ENCODE results near the gene FAM156A. TPM values are rescaled to one million over a fixed set of nuclear protein-coding genes. Genes with fewer than 3 reads are reported as not detected.

FAM156A gene
- total and polyA plus RNA-seq, 2 of the 8 experiments (the other 6 are each of a cell fraction or from before 2014, with no cell fraction given), result 11.7 to 13.6 TPM

DNA sequence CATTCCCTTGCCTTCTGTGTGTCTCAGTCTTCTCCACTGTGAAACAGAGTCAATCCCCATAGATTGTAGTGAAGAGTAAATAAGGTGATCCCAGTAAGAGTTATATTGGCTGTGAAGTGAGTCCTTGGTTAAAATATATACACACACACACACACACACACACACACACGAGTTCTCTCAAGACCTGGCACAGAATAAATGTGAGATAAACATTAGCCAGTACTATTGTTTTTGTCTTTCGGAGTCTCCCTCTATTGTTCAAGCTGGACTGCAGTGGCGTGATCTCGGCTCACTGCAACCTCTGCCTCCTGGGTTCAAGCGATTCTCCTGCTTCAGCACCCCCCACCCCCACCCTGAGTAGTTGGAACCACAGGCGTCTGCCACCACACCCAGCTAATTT lies 44.8 kb upstream of the FAM156A start:
- Histone ChIP-seq H3K27me3 (replicated peaks in 1 of 4; ENCODE audit: control insufficient read depth in 3 of 4, extremely low read depth in 1 of 4, insufficient read depth in 3 of 4, low read length in 3 of 4) (peaks cover 0 to 15% (median 2%) of the 10 kb centered on the region in 4 experiments; a peak in 2 of 7 replicates), H3K4ac (replicated peaks; ENCODE audit: insufficient read length, low read depth, low read length) (no peak overlapping the region), H3K79me1 (ENCODE audit: low read depth, low read length) (no peaks in the 10 kb centered on the region), H2BK15ac (ENCODE audit: low read length) (no peak overlapping the region), H2BK120ac (replicated peaks; ENCODE audit: low read depth, low read length) (no peak overlapping the region), H3K4me1 (replicated peaks in 1 of 4; ENCODE audit: control insufficient read depth in 3 of 4, insufficient read depth in 4 of 4, low read length in 3 of 4) (no peaks in the 10 kb centered on the region), H4K91ac (replicated peaks; ENCODE audit: insufficient read length, low read length) (no peak overlapping the region), H3K4me2 (ENCODE audit: insufficient read depth in 1 of 2, low read depth in 2 of 2, low read length in 2 of 2) (no peak overlapping the region), H3K23me2 (ENCODE audit: low read depth, low read length) (no peaks in the 10 kb centered on the region), H4K5ac (ENCODE audit: insufficient read length, low read depth, low read length) (no peak overlapping the region), H2AFZ (ENCODE audit: low read length) (no peak overlapping the region), H2AK5ac (ENCODE audit: low read depth, low read length) (no peak overlapping the region), H2BK12ac (ENCODE audit: low read depth, low read length) (no peak overlapping the region), H3K56ac (replicated peaks; ENCODE audit: insufficient read length, low read depth, low read length) (no peak overlapping the region), H3K9ac (replicated peaks in 1 of 4; ENCODE audit: extremely low read depth in 1 of 4, low read depth in 3 of 4, low read length in 3 of 4) (no peak overlapping the region), H2BK20ac (ENCODE audit: low read length) (no peak overlapping the region), H3K18ac (ENCODE audit: extremely low read depth, low read length) (no peak overlapping the region), H3K23ac (ENCODE audit: insufficient read length) (no peak overlapping the region), H3K36me3 (ENCODE audit: control insufficient read depth in 2 of 4, insufficient read depth in 4 of 4, low read length in 3 of 4) (no peaks in the 10 kb centered on the region), H4K8ac (ENCODE audit: extremely low read depth, insufficient read depth, low read length) (no peak overlapping the region), H4K20me1 (replicated peaks in 1 of 2; ENCODE audit: control insufficient read depth in 1 of 2, insufficient read depth in 2 of 2, low read length in 2 of 2) (no peaks in the 10 kb centered on the region), H3K4me3 (ENCODE audit: extremely low read depth in 1 of 4, insufficient read depth in 2 of 4, low read depth in 3 of 4, low read length in 4 of 4) (no peak overlapping the region), H3K9me3 (ENCODE audit: insufficient read depth in 2 of 2, low read depth in 1 of 2, low read length in 1 of 2) (no peaks in the 10 kb centered on the region), H2BK5ac (ENCODE audit: low read depth, low read length) (no peak overlapping the region), H3K79me2 (ENCODE audit: control insufficient read depth in 1 of 2, insufficient read depth in 2 of 2, low read length in 2 of 2) (no peaks in the 10 kb centered on the region), H3K27ac (ENCODE audit: low read depth, low read length) (no peak overlapping the region), H3K14ac (ENCODE audit: insufficient read length) (no peak overlapping the region)
- CTCF ChIA-PET (ENCODE audit: partially characterized antibody), result interaction anchor here (0.7 to 1.2 kb wide), 3 partner anchors 13 to 17 kb away, joined by 3 to 7 read pairs (median 4); no protein-coding TSS in a partner anchor
- FAIRE-seq (no peak), DNase-seq (ENCODE audit: low read depth in 1 of 2, low spot score in 2 of 2) (no peak)
- WGBS, 2 experiments (ENCODE audit: extremely low coverage in 1 of 2, insufficient coverage in 1 of 2, insufficient read length in 1 of 2, insufficient replicate concordance in 2 of 2, low coverage in 1 of 2, low lambda C conversion rate in 2 of 2, missing lambda C conversion rate in 1 of 2), result 86% methylated on average over 5 of the region's 6 CpGs; no CpG with 5 or more reads in 1 of the 2 experiments
- POLR2A ChIA-PET (ENCODE audit: partially characterized antibody), result no interaction called here
- no peak for TF ChIP-seq SUZ12 (IDR thresholded peaks at IDR 0.05; ENCODE audit: low read length)
- no peak for TF ChIP-seq CHD1 (IDR thresholded peaks at IDR 0.05; ENCODE audit: low read depth, low read length)
- no peak for TF ChIP-seq ZNF274 (IDR thresholded peaks at IDR 0.05; ENCODE audit: borderline replicate concordance, extremely low read depth, low read length)
- no peak for TF ChIP-seq TBP (IDR thresholded peaks at IDR 0.05; ENCODE audit: low read depth, low read length)
- no peak for TF ChIP-seq CEBPB (IDR thresholded peaks at IDR 0.05; ENCODE audit: low read depth, low read length)
- TF ChIP-seq HDAC2 (IDR thresholded peaks at IDR 0.05; ENCODE audit: borderline replicate concordance in 1 of 2, low read depth in 2 of 2, low read length in 2 of 2), result no peak
